Middle frontal gyrus (tissue), 1 donor: ENCODE measurements around the gene FAM120A.

Experiments
- DNase-seq: peaks from one replicate; pipeline ENCODE4 v3.0.0-alpha.2; 2015; ENCODE audit warnings: low spot score; ENCODE audit errors: extremely low spot score

The FAM120A gene

DNA sequence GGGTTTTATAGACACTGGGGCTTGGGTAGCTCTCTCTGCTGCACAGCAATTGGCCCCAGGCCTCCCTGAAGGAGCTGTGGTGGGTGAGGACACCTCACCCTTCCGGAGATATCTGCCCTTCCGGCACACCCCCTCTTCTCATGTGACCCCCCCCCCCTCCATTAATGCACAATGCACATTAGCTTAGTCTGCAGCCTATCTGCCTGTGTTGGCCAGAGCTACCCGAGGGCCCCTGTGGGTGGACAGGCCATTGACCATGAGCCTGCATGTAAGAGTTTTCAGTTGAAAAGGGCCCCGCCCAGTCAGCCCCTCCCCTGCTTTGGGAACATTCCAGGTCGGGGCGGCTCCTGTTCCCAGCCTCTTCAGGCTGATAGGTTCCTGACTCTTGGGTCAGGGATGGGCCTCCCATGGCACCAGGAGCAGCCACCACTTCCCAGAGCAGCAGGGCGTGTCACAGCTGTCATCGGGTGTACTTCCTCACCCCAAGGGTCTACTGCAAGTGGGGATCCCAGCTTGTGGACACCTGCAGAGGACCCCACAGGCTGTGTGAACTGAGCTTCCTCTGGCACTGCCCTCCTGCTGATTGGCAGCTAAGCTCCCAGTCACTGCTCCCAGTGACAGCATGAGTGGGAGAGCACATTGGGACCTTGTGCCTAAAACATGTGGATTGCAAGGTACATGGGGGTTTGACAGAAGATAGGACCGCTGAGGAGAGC is 142.7 kb downstream of the FAM120A start:
- DNase-seq = no peak

DNA sequence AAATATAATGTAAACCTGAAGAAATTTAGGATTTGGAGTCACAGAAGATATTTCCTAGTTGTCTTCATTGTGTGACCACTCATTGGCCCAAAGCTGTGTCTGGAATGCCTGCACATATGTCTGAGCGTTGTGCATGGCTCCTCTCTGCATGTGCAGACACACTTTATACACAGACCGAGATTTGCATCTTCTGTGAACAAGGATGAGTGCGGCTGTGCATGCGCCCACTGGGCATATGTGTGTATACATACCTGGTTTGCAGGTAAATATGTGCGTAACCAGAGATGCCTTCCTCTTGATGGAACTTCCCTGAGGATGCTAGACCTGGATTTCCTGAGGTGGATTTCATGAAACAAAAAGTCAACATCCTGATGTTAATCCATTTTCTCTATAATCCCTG is 144.0 kb downstream of the FAM120A start:
- DNase-seq = no peak

DNA sequence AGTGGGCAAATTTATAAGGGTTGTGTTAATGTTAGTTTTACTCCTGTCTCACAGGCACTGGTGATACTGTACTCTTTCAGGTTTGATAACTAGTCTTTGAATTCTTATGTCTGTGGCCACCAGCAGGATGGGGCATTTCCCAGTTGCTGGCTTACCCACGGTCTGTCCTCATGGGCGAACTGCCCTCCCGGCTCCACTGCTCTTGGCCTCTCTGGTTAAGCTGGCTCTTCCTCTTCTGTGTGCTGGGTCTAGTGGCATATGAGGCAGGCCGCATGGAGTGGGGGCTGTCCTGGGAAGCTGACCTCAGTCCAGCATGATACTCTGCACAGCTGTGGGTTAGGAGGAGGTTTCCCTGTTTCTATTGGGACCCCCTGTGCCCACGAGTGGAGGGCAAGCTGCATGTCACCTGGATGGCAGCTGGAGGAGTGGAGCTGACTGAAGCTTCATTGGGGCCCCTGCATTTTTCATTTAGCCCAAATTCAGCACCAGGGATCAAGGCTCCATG is 144.4 kb downstream of the FAM120A start:
- DNase-seq = no peak

DNA sequence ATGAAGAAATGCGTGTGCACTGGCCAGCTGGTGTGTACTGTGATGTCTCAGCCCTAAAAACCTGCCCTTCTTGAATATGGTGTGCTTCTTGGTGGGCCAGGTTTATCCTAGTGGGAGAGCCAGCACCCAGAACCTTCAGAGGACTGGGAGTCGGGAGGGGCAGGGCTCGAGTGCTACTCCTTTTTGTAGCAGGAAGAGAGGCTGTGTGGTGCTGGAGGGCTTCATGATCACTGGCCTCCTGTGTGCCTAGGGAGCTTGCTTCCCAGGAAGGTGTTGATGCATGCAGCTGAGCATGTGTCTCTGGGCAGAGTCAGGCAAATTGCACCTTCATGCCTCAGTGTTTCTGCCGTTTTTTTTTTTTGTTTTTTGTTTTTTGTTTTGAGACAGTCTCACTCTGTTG is 144.9 kb downstream of the FAM120A start:
- no peak for DNase-seq

DNA sequence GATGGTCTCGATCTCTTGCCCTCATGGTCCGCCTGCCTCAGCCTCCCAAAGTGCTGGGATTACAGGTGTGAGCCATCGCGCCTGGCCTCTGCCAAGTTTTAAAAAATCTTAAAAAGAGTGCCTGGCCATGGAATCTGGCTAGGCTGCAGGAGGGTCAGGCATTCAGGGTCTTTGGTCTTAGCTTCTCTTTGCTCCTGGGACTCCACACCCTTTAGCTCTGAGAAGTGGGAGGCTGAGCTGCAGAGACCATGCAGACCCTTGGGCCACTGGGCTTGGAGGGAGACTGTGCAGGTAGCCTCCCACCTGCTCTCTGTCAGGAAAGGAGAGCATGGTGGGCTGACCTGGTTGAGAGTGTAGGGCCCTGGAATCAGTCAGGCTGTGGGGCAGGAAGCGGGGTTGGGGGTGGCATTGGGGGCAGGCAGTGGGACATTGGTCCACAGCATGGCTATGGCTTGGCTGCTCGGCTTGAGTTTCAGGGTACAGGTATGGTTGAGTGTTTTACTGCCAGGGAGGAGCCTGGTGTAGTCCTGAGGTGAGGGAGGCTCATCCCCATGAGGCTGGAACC is 145.7 kb downstream of the FAM120A start:
- DNase-seq = no peak

DNA sequence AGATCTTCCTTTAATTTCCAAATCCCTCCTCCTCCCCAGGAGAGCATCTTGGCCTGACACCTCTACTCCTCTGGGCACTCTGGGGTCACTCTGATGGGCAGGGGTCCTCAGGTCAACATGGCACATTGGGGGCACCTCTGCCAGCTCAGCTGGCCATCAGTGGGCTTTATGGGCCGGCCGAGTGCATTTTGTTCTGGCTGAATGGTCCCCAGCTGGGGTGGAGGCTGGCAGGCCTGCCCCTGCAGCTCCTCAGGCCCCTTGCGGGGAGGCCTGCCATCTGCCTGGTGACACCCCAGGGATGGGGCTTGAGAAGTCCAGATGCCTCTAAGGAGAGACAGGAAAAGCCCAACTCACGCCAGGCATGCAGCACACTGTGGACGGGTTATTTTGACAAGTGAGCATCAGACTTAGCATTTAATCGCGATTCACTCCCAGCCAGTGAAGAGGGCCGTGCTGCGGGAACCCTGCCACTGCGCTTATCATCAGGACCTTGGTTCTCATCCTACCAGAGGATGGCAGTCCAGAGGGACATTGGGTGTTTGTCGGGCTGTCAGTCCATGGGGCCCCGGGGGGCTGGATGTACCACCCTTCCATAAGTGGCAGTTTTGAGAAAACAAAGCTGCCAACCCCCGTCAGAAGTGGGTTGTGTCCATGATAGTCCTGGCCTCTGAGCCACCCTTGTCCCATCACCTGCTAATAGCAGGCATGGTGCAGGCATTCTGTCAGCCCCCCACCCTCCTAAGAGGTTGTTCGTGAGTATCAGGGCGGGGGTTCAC is 146.6 kb downstream of the FAM120A start:
- no peak for DNase-seq

DNA sequence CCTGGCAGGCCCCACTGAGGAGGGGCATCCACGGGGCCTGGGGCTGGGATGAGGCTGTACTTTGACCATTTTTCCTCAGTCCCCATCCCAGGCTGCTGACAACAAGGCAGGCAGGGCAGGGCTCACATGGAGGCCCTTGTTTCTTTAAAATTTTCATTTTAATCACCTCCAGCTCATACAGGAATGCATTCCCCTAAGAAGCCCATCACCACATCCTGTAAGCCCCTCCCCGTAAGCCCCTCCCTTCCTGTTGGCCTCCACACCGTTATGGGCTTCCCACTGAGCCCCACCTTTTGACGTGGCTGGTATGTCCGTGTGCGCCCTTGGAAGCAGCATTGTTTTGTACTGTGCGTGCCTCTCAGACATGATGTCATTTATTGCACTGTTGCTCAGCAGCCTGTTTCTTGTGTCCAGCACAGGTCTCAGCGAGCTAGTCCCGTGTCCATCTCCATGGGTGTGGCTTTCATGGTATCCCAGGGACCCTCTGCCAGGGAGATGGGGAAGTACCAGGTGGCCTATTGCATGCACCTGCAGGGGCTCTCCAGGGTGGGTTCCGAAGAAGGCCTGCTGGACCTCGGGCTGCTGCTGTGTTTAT is 147.3 kb downstream of the FAM120A start:
- DNase-seq = no peak

DNA sequence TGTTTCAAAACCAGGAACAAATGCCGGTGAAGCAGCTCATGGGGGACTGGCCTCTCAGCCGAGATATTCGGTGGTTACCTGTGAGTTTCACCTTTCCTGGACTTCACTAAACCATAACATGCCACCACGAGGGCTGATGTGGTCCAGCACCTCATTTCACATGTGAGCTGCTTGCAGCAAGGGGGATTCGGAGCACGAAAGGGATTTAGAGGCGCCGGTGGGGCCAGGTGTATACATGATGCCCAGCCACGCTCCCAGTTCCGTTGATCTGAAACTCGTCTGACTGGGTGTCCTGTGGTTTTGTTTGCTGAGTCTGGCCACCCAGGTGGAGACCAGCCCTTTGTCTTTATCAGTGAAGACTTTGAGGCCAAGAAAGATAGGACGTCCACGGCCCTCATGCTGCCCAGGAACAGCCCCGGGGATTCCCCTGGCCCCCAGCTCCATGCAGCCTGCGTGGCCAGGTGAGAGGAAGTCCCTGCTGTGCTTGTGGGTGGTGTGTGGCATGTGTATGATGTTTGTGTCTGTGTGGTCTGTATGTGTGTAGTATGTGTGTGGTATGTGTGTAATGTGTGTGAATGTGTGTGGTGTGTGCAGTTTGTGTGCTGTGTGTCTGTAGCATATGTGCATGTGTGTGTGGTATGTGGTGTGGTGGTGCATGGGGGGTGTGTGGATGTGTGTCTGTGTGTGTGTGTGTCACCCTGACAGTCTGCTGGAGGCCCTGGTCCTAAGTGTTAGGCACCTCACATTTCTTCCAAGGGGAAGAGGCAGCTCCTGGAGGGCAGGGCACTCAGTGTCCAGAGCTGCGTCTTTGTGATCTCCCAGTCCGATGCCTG is 148.3 kb downstream of the FAM120A start:
- no peak for DNase-seq

DNA sequence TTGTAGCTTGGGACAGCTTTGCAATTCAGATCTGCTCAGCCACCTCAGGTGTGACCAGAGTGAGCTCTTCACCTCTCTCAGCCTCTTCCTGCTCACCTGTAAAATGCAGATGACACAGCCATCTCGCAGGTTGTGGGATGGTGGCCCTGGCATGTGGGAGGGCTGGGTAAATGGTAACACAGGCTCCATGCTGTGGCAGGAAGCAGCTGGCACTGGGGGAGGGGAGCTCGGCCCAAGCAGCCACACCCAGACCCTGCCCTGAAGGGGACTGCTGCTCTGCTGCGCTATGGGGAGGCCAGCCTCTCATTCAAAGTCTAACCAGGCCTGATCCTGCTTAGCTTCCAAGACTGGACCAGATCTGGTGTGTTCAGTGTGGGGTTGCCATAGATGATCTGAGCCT is 149.0 kb downstream of the FAM120A start:
- DNase-seq = no peak

DNA sequence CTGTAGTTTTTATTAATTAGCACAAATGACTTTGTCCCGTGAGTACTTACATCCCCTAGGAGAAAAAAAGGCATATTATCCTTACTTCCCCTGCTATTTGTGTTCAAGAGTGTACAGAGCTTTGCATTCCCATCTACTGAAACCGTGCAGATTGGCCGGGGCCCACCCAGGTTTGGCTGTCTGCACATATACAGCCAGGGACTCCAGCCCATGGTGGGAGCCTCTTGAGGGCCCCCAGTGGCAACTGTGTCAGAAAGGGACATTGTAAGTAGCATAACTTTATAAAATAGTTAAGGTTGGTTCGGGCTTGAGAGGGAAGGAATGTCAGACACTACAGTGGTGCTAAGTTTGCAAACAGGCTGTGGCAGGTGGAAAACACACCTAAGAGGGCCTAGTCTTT is 149.6 kb downstream of the FAM120A start:
- no peak for DNase-seq

DNA sequence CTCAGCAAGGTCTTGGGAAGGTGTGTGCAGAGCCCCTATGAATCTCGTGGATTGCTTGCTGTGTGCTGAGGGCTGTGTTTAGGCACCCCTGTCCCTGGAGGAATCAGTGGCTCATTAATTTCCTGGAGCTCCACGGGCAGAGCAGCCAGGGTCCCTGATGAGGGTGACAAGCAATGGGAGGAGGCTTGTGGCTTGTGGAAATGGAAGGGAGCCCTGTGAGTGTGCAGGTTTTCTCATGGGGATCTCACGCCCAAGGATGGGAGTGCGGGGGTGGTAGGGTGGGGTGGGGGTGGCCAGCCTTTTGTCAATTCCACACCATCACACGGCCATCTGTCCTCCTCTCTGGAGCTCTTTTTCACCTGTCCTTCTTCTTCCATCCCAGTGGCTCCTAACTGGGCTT is 150.2 kb downstream of the FAM120A start:
- no peak for DNase-seq

DNA sequence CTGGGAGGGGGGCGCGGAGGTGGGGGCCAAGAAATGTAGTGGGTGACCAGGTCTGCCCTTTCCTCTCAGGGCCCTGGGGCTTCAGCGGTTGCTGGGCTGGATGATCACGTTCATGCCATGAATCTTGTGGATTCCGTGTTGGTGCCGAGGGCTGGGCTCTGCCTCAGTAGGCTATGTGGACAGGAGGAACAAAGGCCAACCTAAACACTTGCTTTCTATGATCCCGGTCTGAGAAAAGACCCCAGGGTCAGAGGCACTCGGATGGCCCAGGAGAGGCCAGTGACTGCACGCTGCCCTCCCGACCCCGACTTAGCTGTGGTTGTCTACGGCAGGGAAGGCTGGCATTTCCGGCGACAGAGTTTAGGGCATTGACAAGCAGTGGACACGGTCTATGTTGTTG is 151.5 kb downstream of the FAM120A start:
- no peak for DNase-seq

DNA sequence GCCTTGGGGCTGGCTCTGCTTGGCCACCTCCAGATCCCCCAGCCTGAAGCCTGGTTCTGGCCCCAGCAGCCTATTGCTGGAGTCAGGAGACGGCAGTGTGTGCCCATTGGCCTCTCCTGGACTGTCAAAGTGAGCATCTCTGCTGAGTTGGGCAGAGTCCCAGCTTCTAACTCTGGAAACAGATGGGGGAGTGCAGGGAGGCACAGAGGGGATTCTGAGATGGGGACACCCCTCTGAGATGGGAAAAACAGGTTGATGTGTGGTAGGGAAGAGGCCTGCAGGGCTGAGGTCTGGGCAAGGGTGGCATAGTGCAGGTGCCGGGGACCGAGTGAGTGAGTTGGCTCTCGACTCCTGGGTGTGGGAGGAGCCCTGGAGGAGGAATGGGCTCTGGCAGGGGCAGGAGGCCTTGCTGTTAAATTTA is 152.4 kb downstream of the FAM120A start:
- no peak for DNase-seq

DNA sequence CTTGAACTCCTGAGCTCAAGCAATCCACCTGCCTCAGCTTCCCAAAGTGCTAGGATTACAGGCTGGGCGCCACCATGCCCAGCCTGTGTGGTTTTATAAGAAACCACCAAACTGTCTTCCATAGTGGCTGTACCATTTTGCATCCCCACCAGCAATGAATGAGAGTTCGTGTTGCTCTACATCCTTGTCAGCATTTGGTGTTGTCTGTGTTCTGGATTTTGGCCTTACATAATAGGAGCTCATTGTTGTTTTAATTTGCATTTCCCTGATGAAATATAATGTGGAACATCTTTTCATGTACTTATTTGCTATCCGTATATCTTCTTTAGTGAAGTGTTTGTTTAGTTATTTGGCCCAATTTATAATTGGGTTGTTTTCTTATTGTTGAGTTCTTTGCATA is 154.7 kb downstream of the FAM120A start:
- DNase-seq = no peak

DNA sequence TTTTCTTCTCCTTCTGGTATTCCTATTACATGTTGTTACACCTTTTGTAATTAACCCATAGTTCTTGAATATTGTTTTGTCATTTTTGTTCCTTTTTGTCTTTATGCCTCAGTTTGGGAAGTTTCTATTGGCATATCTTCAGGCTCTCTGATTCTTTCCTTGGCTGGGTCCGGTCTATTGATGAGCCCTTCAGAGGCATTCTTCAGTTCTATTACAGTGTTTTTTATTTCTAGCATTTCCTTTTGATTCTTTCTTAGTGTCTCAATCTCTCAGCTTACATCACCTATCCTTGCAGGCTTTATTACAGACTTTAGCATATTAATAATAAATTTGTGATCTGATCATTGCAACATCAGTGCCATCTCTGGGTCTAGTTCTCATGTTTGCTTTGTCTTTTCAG is 158.7 kb downstream of the FAM120A start:
- no peak for DNase-seq

DNA sequence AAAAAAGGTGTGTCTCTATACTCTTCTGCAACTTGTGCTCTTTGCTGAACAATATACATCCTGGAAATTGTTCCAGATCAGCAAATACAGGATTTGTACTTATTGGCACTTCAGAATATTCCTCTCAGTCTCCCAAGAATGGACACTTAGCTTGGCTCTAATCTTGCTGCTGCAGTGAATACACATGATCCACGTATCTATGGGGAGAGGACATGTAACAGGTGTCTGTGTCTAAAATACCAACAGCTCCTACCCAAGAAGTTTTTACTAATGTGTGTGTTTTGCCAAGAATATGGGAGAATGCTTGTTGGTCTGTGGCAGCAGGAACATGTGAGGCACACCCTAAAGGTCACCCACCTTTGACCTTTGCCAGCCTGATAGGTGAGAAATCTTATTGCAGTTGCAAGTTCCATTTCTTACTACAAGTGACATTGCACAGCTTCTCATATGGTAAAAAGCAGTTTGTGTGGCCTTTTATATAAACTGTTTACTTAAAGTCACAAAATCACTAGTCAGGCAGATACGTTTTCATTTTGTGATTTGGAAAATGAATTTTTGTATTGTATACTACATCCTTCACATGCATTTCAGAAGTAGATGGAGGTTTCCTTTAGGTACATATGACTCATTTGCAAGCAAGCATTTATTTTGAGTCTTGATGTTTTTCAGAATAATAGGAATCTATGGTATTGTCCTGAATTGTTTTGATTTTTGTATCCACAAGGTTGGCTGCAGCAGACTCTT is 160.7 kb downstream of the FAM120A start:
- no peak for DNase-seq

DNA sequence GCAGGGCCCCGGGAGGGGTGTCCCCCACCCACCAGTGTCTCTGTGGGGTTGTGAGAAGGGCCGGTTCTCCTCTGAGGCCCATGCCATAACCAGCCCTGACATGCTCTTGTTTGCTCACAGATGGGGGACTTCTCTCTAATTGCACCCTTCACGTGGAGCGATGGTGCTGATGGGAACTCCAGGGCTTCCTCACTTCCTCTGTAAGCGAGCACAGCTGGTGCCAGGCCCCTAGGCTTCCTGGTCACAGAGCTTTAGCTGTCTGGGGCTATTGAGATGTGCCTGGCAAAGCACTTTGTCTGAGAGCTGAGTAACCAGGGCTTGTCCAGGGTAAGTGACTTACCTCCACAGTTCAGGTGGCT is 161.3 kb downstream of the FAM120A start:
- DNase-seq = no peak

DNA sequence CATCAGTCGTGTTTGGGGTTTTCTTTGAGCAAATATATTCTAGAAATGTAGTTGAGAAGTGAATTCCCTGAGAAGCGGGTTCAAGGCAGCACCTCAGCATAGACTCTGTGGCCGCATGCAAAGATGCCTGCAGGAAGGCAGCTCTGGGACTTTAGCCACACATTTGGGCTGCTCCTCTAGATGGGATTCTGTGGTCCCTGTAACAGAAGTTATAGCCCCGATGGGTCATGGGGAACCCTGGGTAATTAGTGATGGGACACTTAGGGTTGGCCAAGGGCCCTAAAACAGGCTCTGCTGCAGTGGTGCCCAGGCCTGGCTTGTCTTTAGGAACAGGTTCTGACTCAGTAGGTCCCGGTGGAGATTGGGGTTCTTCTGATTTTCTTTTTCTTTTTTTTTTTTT is 161.7 kb downstream of the FAM120A start:
- no peak for DNase-seq

DNA sequence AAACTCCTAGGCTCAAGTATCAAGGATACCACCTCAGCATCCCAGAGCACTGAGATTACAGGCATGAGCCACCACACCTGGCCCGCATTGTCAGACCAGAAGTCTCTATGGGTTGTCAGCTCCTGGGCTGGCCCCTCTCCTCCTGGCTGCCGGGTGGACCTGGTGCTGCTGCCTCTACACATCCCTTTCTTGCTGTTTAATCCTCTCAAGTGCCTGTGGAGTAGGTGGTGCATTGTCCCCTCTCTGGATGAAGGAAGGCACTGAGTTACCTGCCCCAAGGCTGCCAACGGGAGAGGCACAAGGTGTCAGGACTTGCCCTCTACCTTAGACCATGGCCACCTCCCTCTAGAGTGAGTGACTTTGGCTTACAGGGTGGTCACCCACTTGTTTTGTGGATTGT is 162.3 kb downstream of the FAM120A start:
- DNase-seq = no peak

DNA sequence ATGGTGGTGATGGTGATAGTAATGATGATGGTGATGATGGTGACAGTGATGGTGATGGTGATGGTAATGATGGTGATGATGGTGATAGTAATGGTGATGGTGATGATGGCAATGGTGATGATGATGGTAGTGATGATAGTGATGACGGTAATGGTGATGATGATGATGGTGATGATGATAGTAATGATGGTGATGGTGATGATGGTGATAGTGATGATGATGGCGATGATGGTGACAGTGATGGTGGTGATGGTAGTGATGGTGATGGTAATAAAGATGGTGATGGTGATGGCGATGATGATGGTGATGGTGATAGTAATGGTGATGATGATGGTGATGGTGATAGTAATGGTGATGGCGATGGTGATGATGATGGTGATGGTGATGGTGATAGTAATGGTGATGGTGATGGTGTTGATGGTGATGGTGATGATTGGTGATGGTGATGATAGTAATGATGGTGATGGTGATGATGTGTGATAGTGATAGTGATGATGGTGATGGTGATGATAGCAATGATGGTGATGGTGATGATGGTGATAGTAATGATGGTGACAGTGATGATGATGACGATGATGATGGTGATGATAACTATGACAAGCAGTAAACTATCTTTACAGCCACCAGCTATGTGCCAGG is 163.5 kb downstream of the FAM120A start:
- no peak for DNase-seq
